T-helper 22 cell (primary cell): ENCODE measurements around the gene CTSO.
"Not testable (repeated sequence)": the region's sequence is repeated elsewhere in the genome, so short reads cannot be mapped to it uniquely, and the experiment has no call there.

ENCODE experiments used
- DNase-seq: peaks from one replicate; pipeline ENCODE4 v3.0.0-alpha.2; 2020; ENCODE audit warnings: low read depth

CTSO gene

DNA sequence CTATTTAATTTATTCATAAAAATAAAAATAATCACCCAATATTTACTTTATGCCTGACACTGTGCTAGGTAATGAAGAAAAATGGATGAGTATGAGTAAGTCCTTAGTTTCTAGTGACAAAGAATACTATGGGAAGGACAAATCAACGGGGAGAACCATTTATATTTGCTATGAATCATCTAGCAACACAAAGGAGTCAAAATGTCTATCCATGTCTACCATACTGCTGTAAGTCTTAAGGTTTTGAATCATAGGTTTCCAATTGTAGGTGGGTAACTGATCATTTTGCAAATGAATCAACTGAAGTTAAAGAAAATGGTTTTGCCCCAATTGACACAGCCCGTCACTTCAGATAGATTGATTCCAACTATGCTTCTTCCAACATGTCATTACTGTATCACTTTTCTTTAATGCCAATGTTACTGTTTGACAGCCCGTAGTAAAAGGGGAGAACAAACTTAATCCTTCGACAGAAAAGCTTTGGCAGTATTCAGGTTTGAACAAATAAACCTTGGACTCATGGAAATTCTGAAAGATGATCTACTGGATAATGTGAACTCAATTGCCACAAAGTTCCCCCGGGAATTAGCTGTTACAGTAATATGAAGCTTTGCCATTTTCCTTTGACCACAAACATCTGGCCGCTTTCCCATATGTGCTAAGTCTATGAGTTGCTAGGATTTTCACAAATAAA lies 47.0 kb downstream of the CTSO start:
- no peak for DNase-seq

DNA sequence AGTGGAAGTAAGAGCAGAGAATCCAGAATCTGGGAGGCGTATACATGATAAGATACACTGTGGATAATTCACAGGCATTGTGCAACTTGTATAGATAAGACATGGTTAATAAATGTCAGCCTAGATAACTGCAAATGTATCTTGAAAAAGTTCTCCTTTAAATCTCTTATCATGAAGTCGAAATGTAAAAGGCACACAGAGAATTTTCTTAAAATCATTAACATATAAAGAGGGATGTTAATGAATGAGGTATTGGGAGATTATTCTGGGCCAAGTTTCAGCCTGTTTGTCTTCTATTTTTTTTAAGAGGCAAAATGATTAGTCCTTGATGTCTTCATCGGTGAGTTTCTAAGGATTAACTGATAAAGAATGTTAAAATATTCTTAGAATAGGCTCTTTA lies 49.3 kb downstream of the CTSO start:
- no peak for DNase-seq

GRCh38 chr4:155903453-155903852 lies 50.2 kb downstream of the CTSO start, which contains the start of gene TDO2:
Gene TDO2, plus strand, starts transcription at chr4:155903696. Its CDS starts 63 bp downstream, at chr4:155903759.
- DNase-seq: no peak

DNA sequence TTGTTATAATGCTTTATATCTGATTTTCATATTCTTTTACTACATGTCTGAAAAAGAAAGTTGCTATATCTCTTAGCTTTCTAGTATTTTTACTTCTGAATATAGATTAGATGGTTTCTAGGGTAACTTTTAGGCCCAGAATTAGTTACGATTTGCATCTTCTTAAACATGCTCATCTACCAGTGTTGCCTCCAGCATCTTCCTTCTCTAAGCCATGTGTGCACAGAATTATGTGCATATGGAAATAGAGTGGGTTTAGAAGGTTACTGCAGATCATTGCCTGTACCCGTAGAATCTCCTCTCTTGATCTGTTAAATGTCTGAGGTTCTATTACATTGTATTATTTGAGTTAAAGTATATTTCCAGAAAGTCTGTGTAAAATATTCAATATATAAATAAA lies 52.7 kb downstream of the CTSO start:
- no peak for DNase-seq

DNA sequence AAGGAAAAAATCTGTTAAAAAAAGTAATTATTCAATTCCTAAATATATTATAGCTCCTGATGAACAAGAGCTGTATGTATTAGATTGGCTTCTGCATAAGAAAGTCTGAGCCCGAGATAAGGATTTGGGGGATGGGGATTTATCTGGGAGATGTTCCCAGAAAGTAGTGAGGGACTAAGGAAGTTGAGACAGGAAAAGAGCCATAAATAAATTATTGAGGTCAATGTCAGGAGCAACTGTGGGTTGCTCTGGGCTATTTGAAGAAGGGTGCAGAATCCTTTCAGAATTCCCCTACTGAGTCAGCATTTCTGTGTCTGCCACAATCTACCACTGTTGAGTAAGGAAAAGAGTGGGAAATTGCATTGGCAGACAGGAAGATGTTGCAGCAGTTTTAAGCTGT lies 53.3 kb downstream of the CTSO start:
- DNase-seq: no peak

- DNase-seq: no peak
These were observed 53.8 kb downstream of the CTSO start for GRCh38 chr4:155899891-155900290.

- not testable (repeated sequence) for DNase-seq
These were observed 55.3 kb downstream of the CTSO start for GRCh38 chr4:155898371-155898770.

DNA sequence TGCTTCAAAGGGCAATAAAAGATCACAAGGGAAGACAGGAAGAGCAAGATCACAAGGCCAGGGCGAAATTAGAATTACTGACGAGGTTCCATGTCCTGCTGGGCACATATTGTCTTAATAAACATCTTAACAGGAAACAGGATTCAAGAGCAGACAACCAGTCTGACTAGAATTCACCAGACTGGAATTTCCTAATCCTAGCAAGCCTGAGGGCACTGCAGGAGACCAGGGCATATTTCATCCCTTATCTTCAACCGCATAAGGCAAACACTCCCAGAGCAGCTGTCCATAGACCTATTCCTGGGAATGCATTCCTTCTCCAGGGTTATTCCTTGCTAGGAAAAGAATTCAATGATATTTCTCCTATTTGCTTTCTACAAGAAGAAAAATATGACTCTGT lies 62.6 kb downstream of the CTSO start:
- no peak for DNase-seq

DNA sequence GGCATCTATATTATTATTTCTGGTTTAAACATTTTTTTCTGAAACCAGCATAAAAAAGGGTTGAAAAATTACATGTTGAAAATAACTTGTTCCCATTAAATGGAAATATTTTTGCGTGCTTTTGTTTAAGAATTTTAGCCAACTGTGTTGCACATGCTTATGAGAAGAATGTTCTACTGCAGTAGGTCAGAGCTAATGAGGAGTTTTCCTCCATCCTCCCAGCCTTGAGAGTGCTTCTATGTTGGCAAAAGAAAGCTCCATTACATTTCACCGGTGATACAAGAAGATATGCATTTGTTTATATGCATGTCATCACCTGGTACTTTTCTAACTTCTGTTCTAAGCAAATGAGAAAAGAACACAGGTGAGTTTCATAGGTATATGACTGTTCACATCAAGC lies 63.7 kb downstream of the CTSO start:
- DNase-seq: no peak

DNA sequence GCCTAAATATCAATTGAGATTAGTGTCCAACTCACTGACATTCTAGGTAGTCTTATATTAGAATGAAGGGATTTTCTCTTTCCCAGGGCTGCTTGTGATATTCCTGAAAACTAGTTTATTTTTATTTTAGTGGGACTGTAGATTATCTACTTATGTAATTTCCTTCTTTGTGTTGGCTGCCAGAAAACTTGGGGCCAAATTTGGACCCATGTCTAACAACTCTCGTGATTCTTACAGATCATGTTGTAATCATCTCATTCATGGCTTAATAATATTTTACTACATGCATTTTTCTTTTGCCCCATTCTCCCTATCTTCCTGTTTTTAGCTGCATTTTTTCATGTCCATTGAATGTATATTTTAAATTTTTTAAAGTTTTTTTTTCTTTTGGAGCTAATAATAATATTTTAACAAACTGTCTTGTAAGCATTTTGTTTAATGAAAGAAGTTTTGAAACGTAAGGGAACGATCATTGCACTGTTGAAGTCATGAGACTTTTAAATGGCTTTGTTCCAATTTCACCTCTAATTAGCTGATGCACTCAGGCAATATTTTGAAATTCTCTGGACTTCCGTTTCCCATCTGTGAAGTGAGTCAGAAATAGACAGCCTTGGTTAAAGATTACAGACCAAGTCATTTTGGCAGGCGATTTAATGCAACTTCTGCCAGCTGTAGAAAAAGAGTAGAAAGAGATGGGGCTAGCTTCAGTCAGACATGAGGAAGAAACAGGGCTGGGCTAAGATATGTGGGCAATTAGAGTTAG lies 64.5 kb downstream of the CTSO start:
- DNase-seq: no peak

DNA sequence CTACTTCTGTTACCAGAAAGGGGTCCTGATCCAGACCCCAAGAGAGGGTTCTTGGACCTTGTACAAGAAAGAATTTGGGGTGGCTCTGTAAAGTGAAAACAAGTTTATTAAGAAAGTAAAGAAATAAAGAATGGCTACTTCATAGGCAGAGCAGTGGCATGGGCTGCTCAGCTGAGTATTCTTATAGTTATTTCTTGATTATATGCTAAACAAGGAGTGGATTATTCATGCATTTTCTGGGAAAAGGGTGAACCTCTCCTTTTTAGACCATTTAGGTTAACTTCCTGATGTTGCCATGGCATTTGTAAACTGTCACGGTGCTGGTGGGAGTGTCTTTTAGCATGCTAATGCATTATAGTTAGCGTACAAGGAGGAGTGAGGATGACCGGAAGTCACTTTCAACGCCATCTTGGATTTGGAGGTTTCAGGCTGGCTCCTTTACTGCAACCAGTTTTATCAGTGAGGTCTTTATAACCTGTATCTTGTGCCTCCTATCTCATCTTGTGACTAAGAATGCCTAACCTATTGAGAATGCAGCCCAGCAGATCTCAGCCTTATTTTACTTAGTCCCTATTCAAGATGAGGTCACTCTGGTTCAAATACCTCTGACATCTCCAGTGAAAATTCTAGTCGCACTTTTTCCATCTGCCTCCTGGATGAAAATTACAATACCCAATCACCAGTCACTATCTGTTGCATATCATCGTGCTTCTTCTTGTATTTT lies 65.7 kb downstream of the CTSO start:
- DNase-seq: no peak

GRCh38 chr4:155887045-155887444 lies 66.6 kb downstream of the CTSO start:
- DNase-seq: no peak

DNA sequence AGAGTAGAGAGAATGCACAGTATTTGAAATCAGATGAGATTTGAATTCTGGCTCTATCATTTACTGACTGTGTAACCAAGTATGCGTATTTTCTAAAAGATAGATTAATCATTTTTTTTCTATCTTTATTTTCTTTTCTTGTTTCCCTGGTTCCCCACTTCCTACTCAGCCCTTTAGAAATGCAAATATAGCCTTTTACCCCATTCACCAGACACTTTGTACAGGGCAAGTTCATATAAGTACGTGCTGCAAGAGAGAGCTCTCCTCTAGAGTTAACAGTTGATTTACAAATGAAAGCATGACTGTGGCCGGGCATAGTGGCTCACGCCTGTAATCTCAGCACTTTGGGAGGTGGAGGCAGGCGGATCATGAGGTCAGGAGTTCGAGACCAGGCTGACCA lies 68.0 kb downstream of the CTSO start:
- no peak for DNase-seq

GRCh38 chr4:155883895-155884294 lies 69.8 kb downstream of the CTSO start:
- DNase-seq: no peak

DNA sequence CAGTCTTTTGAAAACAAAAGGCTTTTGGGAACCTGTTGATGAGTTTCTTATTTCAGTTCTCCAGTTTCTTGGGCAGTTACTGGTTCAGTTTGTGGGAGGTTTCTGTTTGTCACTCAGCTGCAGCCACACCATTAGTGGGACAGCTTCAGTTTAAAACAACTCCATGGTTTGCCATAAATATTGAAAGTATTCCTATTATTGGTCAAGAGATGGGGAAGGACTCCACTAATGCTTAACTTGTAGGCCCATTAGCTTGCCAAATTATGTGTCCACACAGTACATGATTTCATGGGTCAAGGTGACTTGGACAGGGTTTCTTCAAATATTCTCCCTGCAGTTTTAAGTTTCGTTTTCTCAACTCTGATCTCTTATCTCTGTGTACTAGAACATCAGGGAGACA lies 72.1 kb downstream of the CTSO start:
- no peak for DNase-seq

DNA sequence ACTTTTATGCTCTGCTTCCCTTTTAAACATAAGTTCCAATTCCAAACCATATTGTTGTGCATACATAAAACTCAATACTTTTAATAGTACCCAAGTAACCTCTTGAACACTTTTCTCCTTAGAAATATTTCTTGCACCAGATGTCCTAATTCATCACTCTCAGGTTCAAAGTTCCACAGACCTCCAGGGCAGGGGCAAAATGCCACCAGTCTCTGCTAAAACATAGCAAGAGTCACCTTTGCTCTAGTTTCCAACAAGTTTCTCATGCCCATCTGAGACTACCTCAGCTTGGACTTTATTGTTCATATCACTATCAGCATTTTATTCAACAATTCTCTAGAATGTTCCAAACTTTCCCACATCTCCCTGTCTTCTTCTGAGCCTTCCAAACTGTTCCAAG lies 73.9 kb downstream of the CTSO start:
- DNase-seq: no peak

DNA sequence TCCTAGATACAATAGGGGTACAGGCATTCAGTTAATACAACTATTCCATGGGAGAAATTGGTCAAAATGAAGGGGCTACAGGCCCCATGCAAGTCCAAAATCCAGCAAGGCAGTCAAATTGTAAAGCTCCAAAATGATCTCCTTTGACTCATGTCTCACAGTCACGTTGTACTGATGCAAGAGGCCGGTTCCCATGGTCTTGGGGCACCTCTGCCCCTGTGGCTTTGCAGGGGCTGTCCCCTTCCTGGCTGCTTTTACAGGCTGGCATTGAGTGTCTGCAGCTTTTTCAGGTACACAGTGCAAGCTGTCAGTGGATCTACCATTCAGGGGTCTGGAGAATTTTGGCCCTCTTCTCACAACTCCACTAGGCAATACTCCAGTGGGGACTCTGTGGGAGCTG lies 75.1 kb downstream of the CTSO start:
- no peak for DNase-seq

- DNase-seq: no peak
These were observed 75.7 kb downstream of the CTSO start for GRCh38 chr4:155877971-155878370.

- DNase-seq: no peak
These were observed 77.8 kb downstream of the CTSO start for GRCh38 chr4:155875878-155876277.
